ENCODE results near the gene RAB12. TPM values are rescaled to one million over a fixed set of nuclear protein-coding genes. Genes with fewer than 3 reads are reported as not detected.

Gene RAB12
- total RNA-seq, 6 donors from 2014 or later, result 24.1 to 88.6 (median 44.1) TPM

GRCh38 chr18:8623549-8624106 is 14.4 kb downstream of the RAB12 start:
- Histone ChIP-seq H3K9me3 (no peaks in the 10 kb centered on the region), H3K27ac (peak overlapping the region; percentile 54 to 80 (median 67)), H3K27me3 (no peaks in the 10 kb centered on the region), H3K4me1 (peaks cover 20 to 43% (median 27%) of the 10 kb centered on the region in 4 donors), H3K36me3 (peaks cover 0 to 25% (median 10%) of the 10 kb centered on the region in 4 donors), H3K4me3 (peak overlapping the region in 3 of 4 donors; percentile 10 to 24 (median 13))
- ATAC-seq (ENCODE audit: low FRiP score in 2 of 2), result peak; percentile 88 to 92
- WGBS, 2 donors, result 29 to 48% methylated on average over 3 to 4 of the region's 4 CpGs
- peak; percentile 58 to 73 for DNase-seq
- TF ChIP-seq, protein P1, sequence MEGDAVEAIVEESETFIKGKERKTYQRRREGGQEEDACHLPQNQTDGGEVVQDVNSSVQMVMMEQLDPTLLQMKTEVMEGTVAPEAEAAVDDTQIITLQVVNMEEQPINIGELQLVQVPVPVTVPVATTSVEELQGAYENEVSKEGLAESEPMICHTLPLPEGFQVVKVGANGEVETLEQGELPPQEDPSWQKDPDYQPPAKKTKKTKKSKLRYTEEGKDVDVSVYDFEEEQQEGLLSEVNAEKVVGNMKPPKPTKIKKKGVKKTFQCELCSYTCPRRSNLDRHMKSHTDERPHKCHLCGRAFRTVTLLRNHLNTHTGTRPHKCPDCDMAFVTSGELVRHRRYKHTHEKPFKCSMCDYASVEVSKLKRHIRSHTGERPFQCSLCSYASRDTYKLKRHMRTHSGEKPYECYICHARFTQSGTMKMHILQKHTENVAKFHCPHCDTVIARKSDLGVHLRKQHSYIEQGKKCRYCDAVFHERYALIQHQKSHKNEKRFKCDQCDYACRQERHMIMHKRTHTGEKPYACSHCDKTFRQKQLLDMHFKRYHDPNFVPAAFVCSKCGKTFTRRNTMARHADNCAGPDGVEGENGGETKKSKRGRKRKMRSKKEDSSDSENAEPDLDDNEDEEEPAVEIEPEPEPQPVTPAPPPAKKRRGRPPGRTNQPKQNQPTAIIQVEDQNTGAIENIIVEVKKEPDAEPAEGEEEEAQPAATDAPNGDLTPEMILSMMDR (IDR thresholded peaks at IDR 0.05), result no peak
- peak in 2 of 4 donors; percentile 20 to 50 for TF ChIP-seq POLR2A (IDR thresholded peaks at IDR 0.05)
- peak in 1 of 2 donors; percentile 53 for TF ChIP-seq POLR2AphosphoS5 (IDR thresholded peaks at IDR 0.05)
- TF ChIP-seq EP300 (IDR thresholded peaks at IDR 0.05), result peak in 1 of 4 donors; percentile 6

- peak in 1 of 2 donors; percentile 40 for DNase-seq
- WGBS, 2 donors, result 80 to 87% methylated on average over 13 of the region's 13 CpGs
- H3K27me3 ChIP-seq, result no peaks in the 10 kb centered on the region
- H3K4me3 ChIP-seq, result no peak overlapping the region
- no peak overlapping the region for H3K27ac ChIP-seq
- H3K4me1 ChIP-seq, result peaks cover 18 to 39% (median 23%) of the 10 kb centered on the region in 4 donors
- no peaks in the 10 kb centered on the region for H3K9me3 ChIP-seq
- ATAC-seq (ENCODE audit: low FRiP score in 2 of 2), result no peak
- H3K36me3 ChIP-seq, result peaks cover 0 to 36% (median 12%) of the 10 kb centered on the region in 4 donors
- TF ChIP-seq, protein P1 (IDR thresholded peaks at IDR 0.05), result no peak
- no peak for TF ChIP-seq EP300 (IDR thresholded peaks at IDR 0.05)
- no peak for TF ChIP-seq POLR2AphosphoS5 (IDR thresholded peaks at IDR 0.05)
- no peak for TF ChIP-seq POLR2A (IDR thresholded peaks at IDR 0.05)
Observed at GRCh38 chr18:8625461-8626092, 16.3 kb downstream of the RAB12 start.

DNA sequence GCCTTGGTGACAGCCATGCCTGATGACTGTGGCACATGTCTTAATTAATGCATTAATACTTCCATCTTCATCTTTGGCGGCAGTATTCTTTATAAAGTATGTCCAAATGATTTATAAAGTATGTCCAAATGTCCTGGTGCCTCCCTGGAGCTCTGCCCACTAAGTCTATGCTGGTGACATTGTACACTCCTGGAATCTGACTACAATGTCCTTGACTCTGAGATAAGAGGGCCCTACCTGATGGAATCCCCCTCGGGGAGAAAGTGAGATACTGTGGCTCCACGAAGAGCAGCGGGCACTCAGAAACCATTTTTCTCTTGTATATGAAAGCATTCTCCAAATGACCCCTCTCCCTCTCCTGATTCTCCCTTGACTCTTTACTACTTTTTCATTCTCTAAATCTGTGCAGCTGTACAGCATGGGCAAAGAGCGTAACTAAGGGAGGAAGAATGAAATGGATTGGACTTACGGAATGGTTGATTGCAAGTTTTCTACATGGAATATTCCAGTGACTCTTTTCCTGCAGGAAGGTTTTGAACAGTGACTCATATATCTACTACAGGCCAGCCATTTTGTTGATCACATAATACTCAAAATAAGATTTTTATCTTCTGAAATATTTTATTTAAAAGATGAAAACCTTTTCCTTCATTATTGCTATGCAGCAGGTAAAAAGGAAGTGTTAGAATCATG is 17.3 kb downstream of the RAB12 start:
- Histone ChIP-seq H3K27me3 (no peaks in the 10 kb centered on the region), H3K36me3 (peaks cover 0 to 40% (median 12%) of the 10 kb centered on the region in 4 donors), H3K9me3 (no peaks in the 10 kb centered on the region), H3K4me3 (no peak overlapping the region), H3K27ac (no peak overlapping the region), H3K4me1 (peaks cover 16 to 29% (median 18%) of the 10 kb centered on the region in 4 donors)
- ATAC-seq (ENCODE audit: low FRiP score in 2 of 2) (no peak), DNase-seq (no peak)
- TF ChIP-seq, protein P1 (IDR thresholded peaks at IDR 0.05), result no peak
- TF ChIP-seq POLR2A (IDR thresholded peaks at IDR 0.05) (no peak), EP300 (IDR thresholded peaks at IDR 0.05) (no peak)
- WGBS, 2 donors, result 78 to 93% methylated on average over 6 of the region's 6 CpGs

GRCh38 chr18:8627107-8627472 is 17.9 kb downstream of the RAB12 start:
- no peak for ATAC-seq (ENCODE audit: low FRiP score in 2 of 2)
- Histone ChIP-seq H3K27me3 (no peaks in the 10 kb centered on the region), H3K4me1 (peaks cover 16 to 28% (median 18%) of the 10 kb centered on the region in 4 donors), H3K27ac (no peak overlapping the region), H3K9me3 (no peaks in the 10 kb centered on the region), H3K4me3 (no peak overlapping the region), H3K36me3 (peaks cover 0 to 45% (median 12%) of the 10 kb centered on the region in 4 donors)
- TF ChIP-seq EP300 (IDR thresholded peaks at IDR 0.05), result no peak
- TF ChIP-seq, protein P1 (IDR thresholded peaks at IDR 0.05), result no peak
- no peak for TF ChIP-seq POLR2A (IDR thresholded peaks at IDR 0.05)
- no peak for TF ChIP-seq POLR2AphosphoS5 (IDR thresholded peaks at IDR 0.05)
- no peak for DNase-seq
- 72 to 77% methylated on average over 11 of the region's 11 CpGs for WGBS, 2 donors

All from upper lobe of left lung (tissue), 6 donors.